K562 (cell line): ENCODE results near the gene DLGAP1. TPM values are rescaled to one million over a fixed set of nuclear protein-coding genes. Genes with fewer than 3 reads are reported as not detected.

Experiments
- ATF4 ChIP-seq: fragments of 450-650 bp; formaldehyde crosslinking; IDR thresholded peaks from 2 replicates; pipeline ENCODE4 v1.4.0; 2022; ENCODE audit warnings: mild to moderate bottlenecking, moderate library complexity
- CTCF ChIP-seq, 3 experiments: IDR thresholded peaks in 2 of 3; conservative IDR thresholded peaks in 1 of 3; 2 replicates each; pipeline ENCODE4 v1.5.1; 2011 to 2012; ENCODE audit warnings: low read length in 3 of 3, mild to moderate bottlenecking in 3 of 3, control low read depth in 2 of 3, improper control_type of control experiment in 1 of 3, inconsistent platforms in 1 of 3, low read depth in 1 of 3, mixed read lengths in 1 of 3, moderate library complexity in 1 of 3; ENCODE audit not compliant: insufficient read depth in 2 of 3
- HOMEZ ChIP-seq: fragments of 250-450 bp; sonication (Bioruptor Pico); IDR thresholded peaks from 2 replicates; pipeline ENCODE4 v1.4.0; 2020; ENCODE audit warnings: mild to moderate bottlenecking, moderate library complexity
- REST ChIP-seq, 2 experiments: fragments of 450-650 bp; formaldehyde crosslinking in 1 of 2; IDR thresholded peaks; 2 replicates each; pipeline versions ENCODE4 v1.4.0 to v1.6.1; 2014 to 2020; ENCODE audit warnings: mild to moderate bottlenecking in 2 of 2, borderline replicate concordance in 1 of 2, low read depth in 1 of 2
- RNF2 ChIP-seq: sonication (generic); IDR thresholded peaks from 2 replicates; pipeline ENCODE4 v1.6.1; 2016
- SAFB ChIP-seq: fragments of 200-400 bp; formaldehyde crosslinking; IDR thresholded peaks from 2 replicates; pipeline ENCODE4 v1.6.1; 2017; ENCODE audit warnings: low read depth, low read length, borderline replicate concordance
- TFE3 ChIP-seq: fragments of 450-650 bp; formaldehyde crosslinking; IDR thresholded peaks from 2 replicates; pipeline ENCODE4 v1.4.0; 2020; ENCODE audit warnings: mild to moderate bottlenecking, mixed read lengths
- polyA plus RNA-seq, 8 experiments: library from polyadenylated mRNA; depleted of rRNA in 4 of 8; stranded (reverse) in 5 of 8; unstranded in 3 of 8; fragments of >200 nt; fragmentation: Nextera tagmentation in 2 of 8; fragmentation: Illumina TruSeq in 1 of 8; extraction: Ambion mirVana in 2 of 8; extraction: Trizol in 1 of 8; gene quantifications; 2 replicates each; pipeline versions ENCODE4 v1.2.1 to v1.2.3, GENCODE V29; 2011 to 2014; ENCODE audit warnings: inconsistent platforms in 1 of 8, missing spikeins in 1 of 8
- total RNA-seq, 7 experiments: library from RNA; depleted of rRNA in 6 of 7; stranded (reverse); fragments of >200 nt in 6 of 7; fragmentation: Illumina TruSeq in 2 of 7; extraction: Trizol in 2 of 7; gene quantifications; 2 replicates each; pipeline versions ENCODE4 v1.2.1 to v1.2.3, GENCODE V29; 2011 to 2021; ENCODE audit warnings: low replicate concordance in 1 of 7

The DLGAP1 gene
- total and polyA plus RNA-seq, 9 of the 15 experiments (the other 6 are each of a cell fraction or from before 2014, with no cell fraction given): 0.04 to 0.22 (median 0.08) TPM

GRCh38 chr18:3449512-3450011 is 1005.5 kb downstream of the DLGAP1 start (continued):
- TF ChIP-seq CTCF (IDR thresholded peaks at IDR 0.05 in 2 of 3, conservative IDR thresholded peaks at IDR 0.05 in 1 of 3; ENCODE audit: insufficient read depth in 2 of 3, low read depth in 1 of 3, low read length in 3 of 3): no peak
- TF ChIP-seq REST (IDR thresholded peaks at IDR 0.05; ENCODE audit: borderline replicate concordance): no peak
- 0 out of 2 replicates have a peak, but pooled peaks have one; percentile 13 for TF ChIP-seq REST (CRISPR knock-in tag; IDR thresholded peaks at IDR 0.05; ENCODE audit: low read depth)
- peak; percentile 24; the same call in 1 of the 2 replicates for TF ChIP-seq SAFB
- TF ChIP-seq HOMEZ: no peak
- TF ChIP-seq TFE3 (CRISPR knock-in tag): no peak
- TF ChIP-seq ATF4 (CRISPR knock-in tag): no peak
- TF ChIP-seq RNF2: no peak
